MM.1S (cell line): Measurements from ENCODE around the gene PPFIA2.

ENCODE experiments used
- CTCF ChIP-seq: fragments of 300-600 bp; sonication (generic); IDR thresholded peaks from 2 replicates; pipeline ENCODE4 v1.5.1; 2016; ENCODE audit warnings: antibody characterized with exemption, low read length, mixed read lengths
- EZH2phosphoT487 ChIP-seq: fragments of 300-600 bp; sonication (generic); IDR thresholded peaks from 2 replicates; pipeline ENCODE4 v1.6.1; 2018; ENCODE audit warnings: antibody characterized with exemption, low read length

- TF ChIP-seq CTCF (no peak), EZH2phosphoT487 (no peak)
Measured at GRCh38 chr12:81297601-81298000, 461.5 kb downstream of the PPFIA2 start.
